Caco-2 (cell line): ENCODE data around the gene EPS15. TPM values are rescaled to one million over a fixed set of nuclear protein-coding genes. Genes with fewer than 3 reads are reported as not detected.

ENCODE experiments used
- BruUV-seq: library from RNA; stranded (reverse); fragments of 400-500 nt; replicated peaks from 2 replicates; lab custom pipeline; 2021; lab: Mats Ljungman, UMichigan
- CTCF ChIA-PET: fragments of 300-600 bp; sonication (Branson Sonifier 250); formaldehyde crosslinking; loops from one replicate; lab custom pipeline; 2022; ENCODE audit warnings: antibody characterized with exemption; lab: Charles Lee
- POLR2A ChIA-PET: fragments of 300-600 bp; sonication (Branson Sonifier 250); formaldehyde crosslinking; loops from one replicate; lab custom pipeline; 2022; ENCODE audit warnings: antibody characterized with exemption; lab: Charles Lee
- DNase-seq, 2 experiments: peaks; one replicate each; pipeline versions ENCODE4 v3.0.0 to v3.0.0-alpha.2; 2020 to 2022
- H3K27me3 ChIP-seq: replicated peaks from 2 replicates; pipeline ENCODE4 v1.6.0; 2011; ENCODE audit warnings: low read length; ENCODE audit not compliant: control insufficient read depth, insufficient read depth
- H3K36me3 ChIP-seq: 2 replicates; pipeline ENCODE4 v1.5.1; 2011; ENCODE audit warnings: low read length; ENCODE audit not compliant: control insufficient read depth, insufficient read depth
- H3K4me1 ChIP-seq: fragments of 250-450 bp; sonication (Bioruptor Pico); 2 replicates; pipeline ENCODE4 v1.5.1; 2020; ENCODE audit warnings: mild to moderate bottlenecking
- H3K4me3 ChIP-seq: 2 replicates; pipeline ENCODE4 v1.5.1; 2011; ENCODE audit warnings: low read depth, mild to moderate bottlenecking, control low read depth, low read length
- H3K9me3 ChIP-seq: fragments of 250-450 bp; sonication (Bioruptor Pico); 2 replicates; pipeline ENCODE4 v1.5.1; 2020; ENCODE audit warnings: mild to moderate bottlenecking, moderate library complexity
- H3K27ac Mint-ChIP-seq: one replicate; pipeline ENCODE4 v1.8.0; 2022; ENCODE audit warnings: mixed read lengths; ENCODE audit not compliant: unreplicated experiment
- H3K27me3 Mint-ChIP-seq: one replicate; pipeline ENCODE4 v1.8.0; 2022; ENCODE audit warnings: mixed read lengths; ENCODE audit not compliant: insufficient read depth, unreplicated experiment
- H3K36me3 Mint-ChIP-seq: one replicate; pipeline ENCODE4 v1.8.0; 2022; ENCODE audit warnings: mild to moderate bottlenecking, mixed read lengths; ENCODE audit not compliant: insufficient read depth, unreplicated experiment
- H3K4me1 Mint-ChIP-seq: one replicate; pipeline ENCODE4 v1.8.0; 2022; ENCODE audit warnings: low read depth, mixed read lengths; ENCODE audit not compliant: unreplicated experiment
- H3K4me3 Mint-ChIP-seq: one replicate; pipeline ENCODE4 v1.8.0; 2022; ENCODE audit warnings: mild to moderate bottlenecking, moderate library complexity, mixed read lengths; ENCODE audit not compliant: unreplicated experiment
- H3K9me3 Mint-ChIP-seq: one replicate; pipeline ENCODE4 v1.8.0; 2022; ENCODE audit warnings: mixed read lengths; ENCODE audit not compliant: unreplicated experiment
- intact Hi-C: fragments of 100-400 bp; cut with micrococcal nuclease; formaldehyde crosslinking; loops from one replicate; pipeline ENCODE4 v1.10.0; 2022; ENCODE audit not compliant: unreplicated experiment
- total RNA-seq: library from RNA; stranded (reverse); gene quantifications from 2 replicates; pipeline ENCODE4 v1.2.3, GENCODE V29; 2022
- TF ChIP-seq, protein P1 (sequence below), 2 experiments: fragments of 200-600 bp in 1 of 2; IDR thresholded peaks; 1 replicate in 1 of 2; 2 replicates in 1 of 2; pipeline versions ENCODE4 v1.5.1 to v1.8.0; 2011 to 2022; ENCODE audit warnings: antibody characterized with exemption in 1 of 2, control low read depth in 1 of 2, inconsistent platforms in 1 of 2, low read depth in 1 of 2, low read length in 1 of 2, mild to moderate bottlenecking in 1 of 2, moderate library complexity in 1 of 2; ENCODE audit not compliant: insufficient read depth in 1 of 2, severe bottlenecking in 1 of 2, unreplicated experiment in 1 of 2

The EPS15 gene
- total RNA-seq, 1 experiment from 2014 or later, result 41.5 TPM

GRCh38 chr1:51541313-51542050, 22.4 kb upstream of the EPS15 start:
- Mint-ChIP-seq H3K27ac (no peak overlapping the region), H3K4me3 (no peak overlapping the region), H3K36me3 (no peaks in the 10 kb centered on the region), H3K4me1 (no peaks in the 10 kb centered on the region), H3K27me3 (no peaks in the 10 kb centered on the region), H3K9me3 (peaks cover 11% of the 10 kb centered on the region)
- BruUV-seq, result no TSS peak
- TF ChIP-seq, protein P1, sequence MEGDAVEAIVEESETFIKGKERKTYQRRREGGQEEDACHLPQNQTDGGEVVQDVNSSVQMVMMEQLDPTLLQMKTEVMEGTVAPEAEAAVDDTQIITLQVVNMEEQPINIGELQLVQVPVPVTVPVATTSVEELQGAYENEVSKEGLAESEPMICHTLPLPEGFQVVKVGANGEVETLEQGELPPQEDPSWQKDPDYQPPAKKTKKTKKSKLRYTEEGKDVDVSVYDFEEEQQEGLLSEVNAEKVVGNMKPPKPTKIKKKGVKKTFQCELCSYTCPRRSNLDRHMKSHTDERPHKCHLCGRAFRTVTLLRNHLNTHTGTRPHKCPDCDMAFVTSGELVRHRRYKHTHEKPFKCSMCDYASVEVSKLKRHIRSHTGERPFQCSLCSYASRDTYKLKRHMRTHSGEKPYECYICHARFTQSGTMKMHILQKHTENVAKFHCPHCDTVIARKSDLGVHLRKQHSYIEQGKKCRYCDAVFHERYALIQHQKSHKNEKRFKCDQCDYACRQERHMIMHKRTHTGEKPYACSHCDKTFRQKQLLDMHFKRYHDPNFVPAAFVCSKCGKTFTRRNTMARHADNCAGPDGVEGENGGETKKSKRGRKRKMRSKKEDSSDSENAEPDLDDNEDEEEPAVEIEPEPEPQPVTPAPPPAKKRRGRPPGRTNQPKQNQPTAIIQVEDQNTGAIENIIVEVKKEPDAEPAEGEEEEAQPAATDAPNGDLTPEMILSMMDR (IDR thresholded peaks at IDR 0.05; ENCODE audit: insufficient read depth in 1 of 2, low read depth in 1 of 2, low read length in 1 of 2, severe bottlenecking in 1 of 2, unreplicated experiment in 1 of 2), result no peak
- POLR2A ChIA-PET, result no interaction called here
- Histone ChIP-seq H3K9me3 (no peaks in the 10 kb centered on the region), H3K36me3 (no peaks in the 10 kb centered on the region), H3K4me3 (no peak overlapping the region), H3K4me1 (0 out of 2 replicates have a peak, but pooled peaks cover 7% of the 10 kb centered on the region), H3K27me3 (no peaks in the 10 kb centered on the region)
- no peak for DNase-seq
- intact Hi-C loops, result no loop called here
- CTCF ChIA-PET, result no interaction called here

DNA sequence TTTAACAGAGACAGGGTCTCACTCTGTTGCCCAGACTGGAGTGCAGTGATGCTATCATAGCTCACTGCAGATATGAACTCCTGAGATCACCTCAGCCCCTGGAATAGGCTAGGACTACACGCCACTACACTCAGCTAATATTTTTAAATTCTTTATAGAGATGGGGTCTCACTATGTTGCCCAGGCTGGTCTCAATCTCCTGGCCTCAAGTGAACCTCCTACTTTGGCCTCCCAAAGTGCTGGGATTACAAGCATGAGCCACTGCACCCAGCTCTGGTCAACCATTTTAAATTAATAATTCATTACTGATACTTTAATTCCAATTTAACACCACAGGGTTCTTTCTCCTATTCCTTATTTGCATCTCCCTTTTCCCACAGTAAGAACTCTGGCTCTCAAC, 18.5 kb upstream of the EPS15 start:
- ChIA-PET CTCF (no interaction called here), POLR2A (no interaction called here)
- no peaks in the 10 kb centered on the region for H3K36me3 Mint-ChIP-seq
- Histone ChIP-seq H3K4me1 (0 out of 2 replicates have a peak, but pooled peaks cover 7% of the 10 kb centered on the region), H3K27me3 (no peaks in the 10 kb centered on the region), H3K36me3 (no peaks in the 10 kb centered on the region), H3K4me3 (no peak overlapping the region), H3K9me3 (no peaks in the 10 kb centered on the region)
- no peaks in the 10 kb centered on the region for H3K4me1 Mint-ChIP-seq
- H3K4me3 Mint-ChIP-seq, result no peak overlapping the region
- no peak for DNase-seq
- intact Hi-C loops, result no loop called here
- BruUV-seq, result no TSS peak
- H3K27me3 Mint-ChIP-seq, result no peaks in the 10 kb centered on the region
- TF ChIP-seq, protein P1 (IDR thresholded peaks at IDR 0.05; ENCODE audit: insufficient read depth in 1 of 2, low read depth in 1 of 2, low read length in 1 of 2, severe bottlenecking in 1 of 2, unreplicated experiment in 1 of 2), result no peak
- H3K27ac Mint-ChIP-seq, result no peak overlapping the region
- peaks cover 11% of the 10 kb centered on the region for H3K9me3 Mint-ChIP-seq

DNA sequence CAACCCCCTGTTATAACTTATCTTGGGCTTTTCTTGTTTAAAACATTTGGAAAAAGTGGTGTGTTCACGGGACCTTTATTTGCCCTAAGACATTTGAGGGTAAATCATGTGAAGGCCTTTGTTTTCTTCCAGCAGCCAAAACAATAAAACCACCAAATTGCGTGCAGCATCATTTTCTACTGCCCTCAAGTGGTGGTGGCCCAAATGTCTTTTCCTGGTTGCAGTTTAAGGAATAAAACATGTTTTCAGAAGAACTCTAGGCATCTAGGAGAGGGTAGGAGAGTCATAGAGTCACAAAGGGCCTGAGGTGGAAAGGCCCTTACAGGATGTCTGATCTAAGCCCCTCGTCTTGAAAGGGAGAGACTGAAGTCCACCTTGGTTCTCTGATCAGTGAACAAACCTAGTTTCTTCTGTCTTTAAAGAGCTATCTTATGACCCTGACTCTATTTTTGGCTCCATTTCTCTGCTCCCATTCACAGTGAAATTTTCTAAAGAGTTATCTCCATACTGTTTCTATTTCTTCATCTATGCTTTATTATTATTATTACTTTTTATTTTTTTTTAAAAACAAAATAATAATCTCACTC, 16.0 kb upstream of the EPS15 start:
- peak; percentile 36 to 42 for DNase-seq

More for the DNA sequence above, 16.0 kb upstream of the EPS15 start:
- no peaks in the 10 kb centered on the region for H3K9me3 ChIP-seq
- Mint-ChIP-seq H3K36me3 (no peaks in the 10 kb centered on the region), H3K4me3 (no peak overlapping the region), H3K4me1 (no peaks in the 10 kb centered on the region), H3K9me3 (peaks cover 11% of the 10 kb centered on the region), H3K27ac (no peak overlapping the region), H3K27me3 (no peaks in the 10 kb centered on the region)
- CTCF ChIA-PET, result interaction anchor here (0.6 to 1.2 kb wide), 11 partner anchors 9 to 1108 kb away, joined by 3 to 12 read pairs (median 3); partner anchors contain the start of gene EPS15
- intact Hi-C loops, result no loop called here
- BruUV-seq, result no TSS peak
- POLR2A ChIA-PET, result interaction anchor here (0.8 to 1.2 kb wide), 2 partner anchors 17 to 140 kb away, joined by 3 to 4 read pairs; no protein-coding TSS in a partner anchor
- H3K4me1 ChIP-seq, result no peaks in the 10 kb centered on the region
- no peaks in the 10 kb centered on the region for H3K36me3 ChIP-seq
- H3K4me3 ChIP-seq, result no peak overlapping the region
- H3K27me3 ChIP-seq, result no peaks in the 10 kb centered on the region
- TF ChIP-seq, protein P1 (IDR thresholded peaks at IDR 0.05; ENCODE audit: insufficient read depth in 1 of 2, low read depth in 1 of 2, low read length in 1 of 2, severe bottlenecking in 1 of 2, unreplicated experiment in 1 of 2), result peak; percentile 33 to 65
